Parathyroid adenoma (tissue), 2 donors: ENCODE results near the gene IMPA2.

Experiments
- H2AFZ ChIP-seq: fragments of 300-600 bp; sonication (generic); one replicate; pipeline ENCODE4 v1.7.0; 2017; ENCODE audit warnings: antibody characterized with exemption, mild to moderate bottlenecking
- H3K27ac ChIP-seq: fragments of 300-600 bp; sonication (generic); one replicate; pipeline ENCODE4 v1.7.0; 2017
- H3K27me3 ChIP-seq: fragments of 300-600 bp; sonication (generic); one replicate; pipeline ENCODE4 v1.7.0; 2017; ENCODE audit warnings: low read length; ENCODE audit not compliant: control insufficient read depth, insufficient read depth
- H3K36me3 ChIP-seq: fragments of 300-600 bp; sonication (generic); one replicate; pipeline ENCODE4 v1.7.0; 2017; ENCODE audit warnings: low read length; ENCODE audit not compliant: control insufficient read depth, insufficient read depth
- H3K4me1 ChIP-seq: fragments of 300-600 bp; sonication (generic); one replicate; pipeline ENCODE4 v1.7.0; 2017; ENCODE audit warnings: control low read depth
- H3K4me2 ChIP-seq: fragments of 300-600 bp; sonication (generic); one replicate; pipeline ENCODE4 v1.7.0; 2017; ENCODE audit warnings: low read length
- H3K4me3 ChIP-seq: fragments of 300-600 bp; sonication (generic); one replicate; pipeline ENCODE4 v1.7.0; 2017; ENCODE audit warnings: low read depth, low read length
- H3K79me2 ChIP-seq: fragments of 300-600 bp; sonication (generic); one replicate; pipeline ENCODE4 v1.7.0; 2017; ENCODE audit warnings: control low read depth
- H3K9ac ChIP-seq: fragments of 300-600 bp; sonication (generic); one replicate; pipeline ENCODE4 v1.7.0; 2017; ENCODE audit warnings: mild to moderate bottlenecking
- H3K9me3 ChIP-seq: fragments of 300-600 bp; sonication (generic); one replicate; pipeline ENCODE4 v1.7.0; 2017; ENCODE audit warnings: low read length; ENCODE audit not compliant: control insufficient read depth
- TF ChIP-seq, protein P1 (sequence below): fragments of 300-600 bp; sonication (generic); IDR thresholded peaks from one replicate; pipeline ENCODE4 v1.7.0; 2017; ENCODE audit warnings: antibody characterized with exemption, mild to moderate bottlenecking
- donor health status: primary hyperparathyroidism.

The IMPA2 gene

DNA sequence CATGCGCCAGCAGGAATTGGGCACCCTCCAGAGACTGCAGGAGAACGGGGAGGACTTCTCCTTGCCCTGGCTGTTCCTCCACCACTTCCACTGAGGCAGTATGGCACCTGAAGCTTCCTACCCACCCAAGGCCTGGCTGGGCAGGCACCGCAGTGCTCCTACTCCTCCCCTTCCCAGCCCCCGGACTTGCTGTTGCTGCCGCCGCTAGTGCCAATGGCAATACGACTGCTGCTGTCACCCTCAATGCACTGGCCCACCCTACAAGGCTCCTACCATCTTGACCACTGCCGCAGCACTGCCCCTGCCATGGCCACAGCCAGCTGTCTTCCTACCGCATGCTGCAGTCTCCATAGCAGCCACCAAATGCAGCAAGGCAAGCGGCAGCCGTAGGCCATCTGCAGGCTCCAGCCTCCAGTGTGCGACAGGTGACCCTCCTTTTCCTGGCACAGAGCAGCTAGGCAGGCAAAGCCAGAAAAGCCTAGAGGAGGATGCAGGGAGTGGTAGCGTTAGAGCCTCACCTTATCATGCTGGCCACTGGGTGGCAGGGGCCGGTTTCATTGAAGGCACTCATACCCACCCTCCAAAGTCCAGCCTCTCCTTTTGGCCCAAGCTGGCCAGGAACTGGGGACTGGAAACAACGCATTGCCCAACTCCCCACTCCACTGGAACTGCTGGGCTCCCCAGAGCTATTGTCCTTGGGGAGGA, 64.9 kb downstream of the IMPA2 start:
- Histone ChIP-seq H3K9me3 (no peaks in the 10 kb centered on the region), H3K4me3 (no peak overlapping the region), H3K27me3 (no peaks in the 10 kb centered on the region), H2AFZ (no peak overlapping the region), H3K79me2 (no peaks in the 10 kb centered on the region), H3K27ac (no peak overlapping the region), H3K4me1 (no peaks in the 10 kb centered on the region), H3K4me2 (no peak overlapping the region), H3K9ac (no peak overlapping the region), H3K36me3 (no peaks in the 10 kb centered on the region)
- TF ChIP-seq, protein P1, sequence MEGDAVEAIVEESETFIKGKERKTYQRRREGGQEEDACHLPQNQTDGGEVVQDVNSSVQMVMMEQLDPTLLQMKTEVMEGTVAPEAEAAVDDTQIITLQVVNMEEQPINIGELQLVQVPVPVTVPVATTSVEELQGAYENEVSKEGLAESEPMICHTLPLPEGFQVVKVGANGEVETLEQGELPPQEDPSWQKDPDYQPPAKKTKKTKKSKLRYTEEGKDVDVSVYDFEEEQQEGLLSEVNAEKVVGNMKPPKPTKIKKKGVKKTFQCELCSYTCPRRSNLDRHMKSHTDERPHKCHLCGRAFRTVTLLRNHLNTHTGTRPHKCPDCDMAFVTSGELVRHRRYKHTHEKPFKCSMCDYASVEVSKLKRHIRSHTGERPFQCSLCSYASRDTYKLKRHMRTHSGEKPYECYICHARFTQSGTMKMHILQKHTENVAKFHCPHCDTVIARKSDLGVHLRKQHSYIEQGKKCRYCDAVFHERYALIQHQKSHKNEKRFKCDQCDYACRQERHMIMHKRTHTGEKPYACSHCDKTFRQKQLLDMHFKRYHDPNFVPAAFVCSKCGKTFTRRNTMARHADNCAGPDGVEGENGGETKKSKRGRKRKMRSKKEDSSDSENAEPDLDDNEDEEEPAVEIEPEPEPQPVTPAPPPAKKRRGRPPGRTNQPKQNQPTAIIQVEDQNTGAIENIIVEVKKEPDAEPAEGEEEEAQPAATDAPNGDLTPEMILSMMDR = no peak

DNA sequence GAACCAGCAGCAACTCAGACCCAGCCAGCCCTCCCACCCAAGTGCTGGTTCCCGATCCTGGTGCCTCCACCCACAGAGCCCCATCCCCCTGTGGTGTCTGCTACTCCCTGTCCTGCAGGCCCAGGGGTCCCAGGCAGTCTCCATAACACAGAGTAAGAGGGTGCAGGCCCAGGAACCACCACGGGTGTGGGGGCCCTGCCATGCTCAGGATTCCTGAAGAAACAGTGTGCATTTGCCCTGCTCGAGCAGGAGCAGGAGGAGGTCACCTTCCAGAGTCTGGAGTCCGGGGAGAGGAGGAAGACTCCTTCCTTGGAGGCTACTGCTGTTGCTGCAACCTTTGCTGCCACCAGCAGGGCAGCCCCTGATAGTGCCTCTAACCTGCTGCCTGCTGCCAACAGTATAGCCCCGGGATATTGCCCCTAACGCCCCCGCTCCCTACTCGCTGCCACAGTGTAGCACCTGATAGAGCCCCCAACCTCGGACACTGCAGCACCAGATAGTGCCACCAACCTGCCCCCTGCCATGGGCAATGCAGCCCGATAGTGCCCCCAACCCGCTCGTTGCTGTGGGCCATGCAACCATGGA, 65.5 kb downstream of the IMPA2 start:
- Histone ChIP-seq H3K4me1 (no peaks in the 10 kb centered on the region), H3K9ac (no peak overlapping the region), H3K4me2 (no peak overlapping the region), H3K27ac (no peak overlapping the region), H2AFZ (no peak overlapping the region), H3K36me3 (no peaks in the 10 kb centered on the region), H3K4me3 (no peak overlapping the region), H3K79me2 (no peaks in the 10 kb centered on the region), H3K9me3 (no peaks in the 10 kb centered on the region), H3K27me3 (no peaks in the 10 kb centered on the region)
- TF ChIP-seq, protein P1 = no peak

DNA sequence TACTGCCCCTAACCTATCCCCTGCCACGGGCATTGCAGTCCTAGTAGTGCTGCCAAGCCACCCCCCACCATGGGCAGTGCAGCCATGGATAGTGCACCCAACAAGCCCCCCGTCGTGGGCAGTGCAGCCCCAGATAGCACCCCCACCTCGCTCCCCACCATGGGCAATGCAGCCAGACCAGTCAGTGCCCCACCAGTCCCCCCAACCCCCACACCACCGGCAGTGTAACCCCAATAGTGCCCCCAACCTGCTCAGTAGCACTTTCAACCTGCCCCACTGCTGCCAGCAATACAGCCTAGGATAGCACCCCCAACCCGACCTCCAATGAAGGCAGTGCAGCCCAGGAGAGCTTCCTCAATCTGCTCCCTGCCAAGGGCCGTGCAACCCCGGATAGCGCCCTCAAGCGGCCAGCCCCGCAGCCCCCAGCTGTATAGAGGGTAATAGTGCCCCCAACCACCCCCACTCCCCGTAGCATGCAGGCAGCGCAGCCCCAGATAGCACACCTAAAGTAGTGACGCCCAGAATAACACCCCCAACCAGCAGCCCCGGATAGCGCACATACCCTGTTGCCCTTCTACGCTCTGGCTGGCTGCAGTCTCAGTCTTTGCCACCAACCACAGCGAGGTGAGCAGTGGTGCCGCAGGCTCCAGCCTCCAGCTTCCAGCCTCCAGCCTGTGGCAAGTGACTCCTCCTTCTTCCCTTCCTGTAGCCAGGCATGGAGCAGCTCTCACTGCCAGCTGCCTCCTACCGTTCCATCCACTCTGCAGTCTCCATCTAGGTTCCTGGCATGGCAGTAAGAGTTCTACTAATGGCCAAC, 66.9 kb downstream of the IMPA2 start:
- no peak overlapping the region for H3K4me3 ChIP-seq
- H3K9ac ChIP-seq = no peak overlapping the region
- H3K79me2 ChIP-seq = no peaks in the 10 kb centered on the region
- H3K9me3 ChIP-seq = no peaks in the 10 kb centered on the region
- no peak overlapping the region for H3K27ac ChIP-seq
- TF ChIP-seq, protein P1 = no peak
- H3K4me1 ChIP-seq = no peaks in the 10 kb centered on the region
- no peak overlapping the region for H2AFZ ChIP-seq
- no peaks in the 10 kb centered on the region for H3K36me3 ChIP-seq
- no peak overlapping the region for H3K4me2 ChIP-seq
- H3K27me3 ChIP-seq = no peaks in the 10 kb centered on the region

DNA sequence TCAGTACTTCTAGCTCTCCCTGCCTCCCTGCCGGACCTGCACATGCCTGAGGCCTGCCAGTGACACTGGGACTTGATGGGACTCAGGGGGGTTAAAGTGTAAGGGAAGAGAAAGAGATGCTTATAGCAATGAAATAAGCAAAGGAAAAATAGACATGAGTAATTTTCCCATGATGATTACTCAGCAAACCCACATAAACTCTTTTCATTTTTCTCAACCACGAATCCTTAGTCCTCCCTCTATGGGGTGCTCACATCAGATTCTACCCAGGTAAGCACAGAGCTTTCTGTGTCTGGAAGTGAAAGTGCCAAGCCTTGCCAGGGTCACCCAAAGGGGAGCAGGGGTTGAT, 67.5 kb downstream of the IMPA2 start:
- Histone ChIP-seq H3K4me2 (no peak overlapping the region), H3K4me1 (no peaks in the 10 kb centered on the region), H3K79me2 (no peaks in the 10 kb centered on the region), H2AFZ (no peak overlapping the region), H3K27ac (no peak overlapping the region), H3K9me3 (no peaks in the 10 kb centered on the region), H3K9ac (no peak overlapping the region), H3K27me3 (no peaks in the 10 kb centered on the region), H3K36me3 (no peaks in the 10 kb centered on the region), H3K4me3 (no peak overlapping the region)
- TF ChIP-seq, protein P1 = no peak
